Hematopoietic multipotent progenitor cell treated with erythropoietin and hydrocortisone succinate and interleukin-3 and kit ligand, for 15 days (in vitro differentiated cells): ENCODE data around the gene SEC14L2.
"Not testable (repeated sequence)": the region's sequence is repeated elsewhere in the genome, so short reads cannot be mapped to it uniquely, and the experiment has no call there.

Experiments used
- DNase-seq: peaks from one replicate; pipeline ENCODE4 v3.0.0-alpha.2; 2015; ENCODE audit warnings: low spot score

The SEC14L2 gene

DNA sequence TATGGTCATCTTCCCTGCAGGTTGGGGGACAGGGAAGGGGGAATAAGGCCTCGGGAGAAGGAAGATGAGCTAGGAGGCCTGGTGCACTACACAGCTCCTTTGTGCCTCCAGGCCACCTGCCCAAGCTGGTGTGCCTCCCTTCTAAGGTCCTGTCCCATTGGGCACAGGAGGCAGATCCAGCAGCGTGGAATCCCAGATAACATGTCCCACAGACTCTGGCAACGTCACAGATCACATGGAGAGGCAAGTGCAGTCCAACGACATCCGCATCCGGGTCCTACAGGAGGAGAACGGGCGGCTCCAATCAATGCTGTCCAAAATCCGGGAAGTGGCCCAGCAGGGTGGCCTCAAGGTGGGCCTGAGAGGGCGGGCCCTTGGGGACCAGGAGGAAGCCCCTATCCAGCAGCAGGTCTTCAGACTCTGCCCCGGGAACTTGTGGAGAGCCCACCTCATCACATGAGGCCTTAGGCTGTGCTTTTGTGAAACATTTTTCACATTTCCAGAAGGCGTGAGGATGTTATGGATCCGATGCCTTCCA, 21.4 kb upstream of the SEC14L2 start:
- DNase-seq, result no peak

DNA sequence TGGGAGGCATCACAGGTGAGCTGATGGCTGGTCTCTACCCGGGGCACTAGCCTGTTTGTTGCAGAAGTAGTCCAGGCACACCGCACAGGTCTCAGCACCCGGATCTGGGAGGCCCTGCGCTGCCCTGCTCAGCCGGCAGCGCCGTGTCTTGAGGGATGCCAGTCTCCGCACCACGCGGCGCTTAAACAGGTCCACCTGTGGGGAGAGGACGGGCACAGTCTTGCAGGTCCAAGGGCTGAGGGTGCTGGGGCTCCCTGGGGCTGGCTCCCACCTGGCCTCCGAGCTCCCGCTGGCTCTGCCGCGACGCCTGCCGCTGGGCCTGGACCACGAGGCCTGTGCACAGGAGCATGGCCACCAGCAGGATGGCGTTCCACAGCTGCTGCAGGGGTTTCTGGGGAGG, 16.8 kb upstream of the SEC14L2 start:
- no peak for DNase-seq

DNA sequence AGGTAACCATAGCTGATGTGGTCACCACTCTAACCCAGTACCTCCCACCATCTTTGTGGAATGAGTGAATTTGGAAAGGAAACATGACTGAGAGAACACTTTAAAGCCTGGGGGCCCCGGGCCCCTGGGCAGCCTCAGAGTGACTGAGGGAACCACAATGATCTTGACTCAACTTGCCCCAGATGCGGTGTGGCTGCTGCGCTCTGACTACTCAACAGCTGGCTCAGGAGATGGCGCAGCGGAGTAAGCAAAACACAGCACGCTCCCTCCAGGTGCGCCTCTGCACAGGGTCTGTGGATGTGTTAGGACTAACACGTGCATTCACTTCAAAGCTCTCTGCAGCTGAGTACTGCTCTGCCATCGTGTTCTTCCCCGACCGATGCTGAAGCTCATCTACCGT, 15.6 kb upstream of the SEC14L2 start:
- no peak for DNase-seq

DNA sequence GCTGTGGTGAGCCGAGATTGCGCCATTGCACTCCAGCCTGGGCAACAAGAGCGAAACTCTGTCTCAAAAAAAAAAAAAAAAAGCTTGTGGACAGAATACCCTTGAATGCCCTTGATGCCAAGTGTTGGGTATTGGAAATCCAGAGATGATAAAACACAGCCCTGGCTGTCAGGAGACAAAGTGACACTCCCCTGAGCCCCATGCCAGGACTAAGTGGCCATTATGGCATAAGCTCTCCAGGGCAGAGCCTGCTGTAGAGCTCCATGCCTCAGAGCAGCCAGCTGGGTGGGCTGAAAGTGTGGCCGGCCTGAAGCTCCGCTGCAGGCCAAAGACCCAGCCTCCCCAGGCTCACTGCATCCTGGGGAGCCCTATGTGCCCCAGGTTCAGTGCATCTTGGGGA, 14.5 kb upstream of the SEC14L2 start:
- no peak for DNase-seq

DNA sequence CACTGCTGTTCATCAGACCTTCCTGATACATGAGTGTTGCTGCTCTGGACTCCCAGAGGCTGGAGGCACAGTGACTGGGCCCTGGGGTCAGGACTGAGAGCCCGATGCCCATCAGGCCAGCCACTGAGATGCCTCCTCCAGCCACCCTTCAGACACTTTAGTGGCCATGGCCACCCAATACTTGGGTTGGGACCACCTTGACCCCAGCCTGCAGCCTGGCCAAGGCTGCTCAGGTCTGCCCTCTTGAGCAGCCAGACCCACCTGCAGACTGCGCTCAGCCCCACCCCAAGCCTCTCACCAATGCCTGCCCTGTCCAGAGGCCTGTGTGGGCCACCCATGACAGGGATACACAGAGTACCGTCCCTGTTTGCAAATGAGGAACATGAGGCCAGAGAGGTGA, 13.8 kb upstream of the SEC14L2 start:
- no peak for DNase-seq

DNA sequence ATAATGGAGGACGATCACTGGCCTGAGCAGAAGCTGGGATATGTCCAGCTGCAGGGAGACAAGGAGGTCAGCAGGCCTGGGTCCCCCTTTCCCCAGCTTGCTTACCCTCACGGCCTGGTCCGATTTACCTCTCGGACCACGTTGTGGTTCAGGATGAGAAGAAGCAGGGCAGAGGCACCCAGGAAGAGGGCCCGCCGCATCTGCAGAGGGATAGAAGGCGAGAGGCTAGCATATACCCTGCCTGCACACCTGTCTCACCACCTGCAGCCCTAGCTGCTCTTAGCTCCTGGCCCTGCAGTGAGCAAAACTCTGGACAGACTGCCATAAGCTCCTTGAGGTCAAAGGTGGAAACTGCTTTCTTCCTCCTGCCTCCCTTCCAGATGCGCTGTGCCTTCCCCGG, 10.9 kb upstream of the SEC14L2 start:
- DNase-seq, result no peak

DNA sequence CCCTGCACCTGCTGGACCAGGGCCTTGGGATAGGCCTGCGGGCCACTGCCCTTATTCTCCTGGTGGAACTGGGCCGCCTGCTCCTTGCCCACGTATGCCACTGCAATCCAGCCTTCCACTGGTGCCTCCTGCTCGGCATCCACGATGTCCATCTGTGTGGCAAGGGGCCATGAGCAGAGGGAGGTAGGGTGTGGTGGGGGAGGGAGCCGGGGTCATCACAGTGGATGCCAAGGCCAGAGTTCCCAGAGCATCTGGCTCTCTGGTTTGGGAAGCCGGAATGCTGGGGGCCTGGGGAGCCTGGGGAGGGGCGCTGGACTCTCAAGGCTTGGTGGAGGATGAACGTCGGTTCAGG, 10.2 kb upstream of the SEC14L2 start:
- DNase-seq, result no peak

DNA sequence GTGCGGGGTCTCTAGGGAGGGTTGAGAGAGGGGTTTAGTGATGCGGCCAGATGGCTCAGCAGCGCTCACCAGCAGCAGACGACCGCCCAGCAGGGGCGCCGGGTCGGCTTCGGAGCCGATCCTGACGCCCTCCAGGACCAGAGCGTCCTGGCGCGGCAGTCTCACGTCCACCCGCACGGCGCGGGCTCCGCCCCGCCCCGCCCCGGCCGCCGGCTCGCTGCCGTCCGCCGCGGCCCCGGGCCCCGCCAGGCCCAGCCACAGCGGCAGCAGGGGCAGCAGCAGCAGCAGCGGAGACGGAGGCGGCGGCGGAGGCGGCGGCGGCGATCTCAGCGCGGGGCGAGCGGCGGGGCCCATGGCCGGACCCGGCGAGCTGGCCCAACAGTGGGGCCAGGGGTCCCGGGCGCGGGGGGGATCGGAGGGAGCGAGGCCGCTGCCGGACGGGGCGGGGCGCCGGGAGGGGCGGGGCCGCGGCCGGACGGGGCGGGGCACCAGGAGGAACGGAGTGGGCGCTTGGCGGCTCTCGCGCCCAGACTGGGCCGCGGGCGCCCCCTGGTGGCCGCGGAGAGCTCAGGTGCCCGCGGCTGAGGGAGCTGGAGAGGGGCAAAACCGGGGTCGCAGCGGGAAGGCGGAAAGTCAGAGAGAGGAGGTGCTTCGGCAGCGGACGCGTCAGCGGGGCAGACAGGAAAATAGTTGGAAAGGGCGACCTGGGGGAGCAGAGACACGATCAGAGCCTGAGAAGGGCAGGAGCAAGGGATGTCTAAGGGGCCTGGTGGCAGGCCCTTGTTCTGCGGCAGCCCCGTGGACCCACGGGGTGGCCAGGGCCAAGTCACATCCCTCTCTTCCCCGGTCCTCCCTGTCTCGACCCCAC, 9.6 kb upstream of the SEC14L2 start, which contains the start of gene RNF215:
RNF215 (minus strand) TSS at position 452 of the 868 bp plus-strand sequence; CDS start at position 354, 98 bp downstream.
- DNase-seq, result peak; percentile 85

DNA sequence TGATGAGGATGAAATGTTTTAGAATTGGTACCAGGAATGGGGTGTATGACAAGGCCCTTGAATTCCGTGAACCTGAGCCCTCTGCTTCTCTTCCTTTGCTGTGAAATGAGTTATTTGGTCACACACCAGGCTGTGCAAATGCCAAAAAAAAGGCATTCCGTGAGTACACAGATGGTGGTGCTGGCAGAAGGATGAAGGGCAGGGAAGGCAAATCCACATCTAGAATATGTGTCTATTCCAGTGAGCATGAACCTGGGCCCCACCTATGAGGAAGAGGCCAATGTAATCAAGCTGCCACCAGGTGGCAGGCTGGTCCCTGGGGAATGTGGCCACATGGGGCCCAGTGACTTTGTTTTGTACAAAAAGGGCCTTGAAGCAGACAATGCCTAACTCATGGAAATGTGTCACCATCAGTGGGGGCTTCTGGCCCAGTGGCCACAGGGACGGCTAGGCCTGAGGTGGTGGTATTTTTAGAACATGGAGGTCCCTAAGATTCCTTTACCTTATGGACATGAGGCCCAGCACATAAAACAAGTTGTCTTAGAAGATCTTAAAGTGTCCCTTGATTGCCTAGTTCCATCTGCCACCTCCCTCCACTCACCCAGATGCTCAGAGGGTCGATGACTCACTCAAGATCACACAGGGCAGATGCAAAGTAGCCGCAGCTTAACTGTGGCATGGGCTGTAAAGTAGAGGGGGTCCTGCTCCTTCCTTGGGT, 5.7 kb upstream of the SEC14L2 start:
- DNase-seq, result peak; percentile 87

DNA sequence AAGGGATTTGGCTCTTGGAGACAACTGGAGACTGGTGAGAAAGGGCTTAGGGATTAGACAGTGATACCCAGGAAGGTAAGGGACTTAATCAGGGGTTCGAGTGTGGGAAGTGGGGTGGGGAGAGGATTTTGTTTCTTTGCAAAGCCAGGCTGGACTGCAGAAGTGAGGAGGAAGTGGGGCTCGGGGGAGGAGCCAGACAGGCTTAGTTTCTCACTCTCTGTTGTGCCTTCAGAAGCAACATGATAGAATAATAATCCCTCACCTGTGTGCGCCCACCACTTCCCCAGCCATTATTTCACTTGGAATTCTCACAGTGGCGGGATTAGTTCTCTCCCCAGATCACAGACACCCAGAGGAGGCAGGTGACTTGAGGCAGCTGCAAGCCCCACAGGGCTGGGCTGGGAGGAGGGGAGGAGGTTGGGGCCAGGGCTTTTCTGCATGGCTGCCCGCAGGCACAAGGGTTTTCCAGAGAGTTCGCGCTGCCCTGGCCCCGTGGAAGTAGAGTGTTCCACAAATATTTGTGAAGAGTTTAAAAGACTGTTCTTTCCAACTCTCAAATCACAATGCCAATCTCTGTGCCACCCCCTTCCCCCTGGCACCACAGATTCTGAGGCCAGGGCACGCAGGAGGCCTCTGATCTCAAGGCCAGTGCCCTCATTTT, 4.0 kb upstream of the SEC14L2 start:
- no peak for DNase-seq

DNA sequence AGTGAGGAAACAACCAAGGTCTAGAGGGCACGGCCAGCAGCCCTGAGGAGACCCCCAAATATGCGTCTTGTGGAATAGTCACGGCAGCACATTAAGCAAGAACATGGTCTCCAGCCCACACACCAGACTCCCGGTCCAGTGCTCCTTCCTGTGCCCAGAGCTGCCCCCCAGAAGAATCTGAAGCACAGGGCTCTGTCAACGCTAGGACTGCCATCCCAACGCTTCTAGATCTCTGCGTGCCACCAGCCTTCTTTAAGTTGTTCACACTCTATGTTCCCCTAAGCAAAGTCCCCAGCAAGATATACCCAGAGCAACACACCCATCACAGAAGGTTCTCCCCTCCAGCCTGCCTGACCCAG, 3.5 kb upstream of the SEC14L2 start:
- no peak for DNase-seq

DNA sequence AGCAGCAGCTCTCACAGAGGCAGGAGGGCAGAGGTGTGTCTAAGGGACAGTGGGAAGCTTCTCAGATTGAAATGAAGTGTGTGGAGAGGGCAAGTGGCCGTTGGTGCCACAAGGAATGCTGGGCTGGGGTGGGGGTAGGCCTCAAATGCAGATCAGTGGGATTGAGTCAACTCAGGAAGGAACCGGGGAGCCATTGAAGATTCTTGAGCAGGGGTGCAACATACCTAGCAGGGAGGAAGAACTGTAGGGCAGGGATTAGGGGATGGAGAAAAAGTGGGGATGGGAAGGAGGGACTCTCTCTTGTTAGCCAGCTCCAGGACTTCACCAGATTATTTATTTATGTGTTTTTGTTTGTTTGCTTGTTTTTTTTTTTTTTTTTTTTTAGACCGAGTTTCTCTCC, 2.9 kb upstream of the SEC14L2 start:
- DNase-seq, result no peak

DNA sequence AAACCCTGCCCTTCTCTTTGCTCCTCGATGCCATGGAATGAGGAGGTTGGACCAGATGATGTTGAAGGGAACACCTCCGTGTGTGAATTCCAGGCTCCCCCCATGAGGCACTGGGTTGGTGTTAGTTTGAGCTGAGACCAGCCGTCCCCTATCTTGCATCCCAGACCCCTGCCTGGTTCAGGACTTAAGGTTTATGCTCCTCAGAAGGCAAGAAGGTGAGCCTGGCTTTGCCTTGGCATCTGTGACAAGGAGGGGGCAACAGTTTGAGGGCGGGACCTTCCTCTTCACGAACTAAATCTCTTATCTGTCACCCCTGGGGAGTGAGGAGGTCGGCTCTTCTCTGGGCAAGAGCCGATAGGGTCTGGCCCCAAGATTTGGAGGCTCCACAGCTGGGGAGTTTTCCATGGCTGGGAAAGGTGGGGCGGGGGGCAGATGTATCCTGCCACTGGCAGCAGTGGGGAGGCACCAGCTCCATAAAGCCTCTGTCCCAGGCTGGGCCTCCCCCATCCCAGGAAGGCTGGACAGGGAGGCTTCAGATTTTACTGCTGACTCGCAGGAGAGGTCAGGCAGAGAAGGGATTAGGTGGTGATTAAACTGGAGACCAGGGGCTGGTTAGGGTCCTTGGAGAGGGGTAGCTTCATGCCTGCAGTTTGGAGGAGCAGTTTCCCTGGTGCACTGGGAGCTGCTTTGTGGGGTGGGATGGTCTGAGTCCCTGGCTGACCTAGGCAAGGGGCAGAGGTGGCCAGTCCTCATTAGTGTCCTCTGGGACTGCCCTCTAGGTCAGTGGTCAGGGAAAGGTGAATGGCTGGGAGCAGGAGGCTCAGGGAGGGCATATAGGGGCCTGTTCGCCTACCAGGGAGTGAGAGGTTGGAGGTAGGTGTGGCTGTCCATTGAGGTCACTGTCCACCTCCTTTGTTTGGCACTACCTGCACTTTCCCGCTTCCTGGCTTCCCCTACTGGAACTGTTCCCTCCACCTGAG, 1.1 kb downstream of the SEC14L2 start:
- peak; percentile 48 for DNase-seq

DNA sequence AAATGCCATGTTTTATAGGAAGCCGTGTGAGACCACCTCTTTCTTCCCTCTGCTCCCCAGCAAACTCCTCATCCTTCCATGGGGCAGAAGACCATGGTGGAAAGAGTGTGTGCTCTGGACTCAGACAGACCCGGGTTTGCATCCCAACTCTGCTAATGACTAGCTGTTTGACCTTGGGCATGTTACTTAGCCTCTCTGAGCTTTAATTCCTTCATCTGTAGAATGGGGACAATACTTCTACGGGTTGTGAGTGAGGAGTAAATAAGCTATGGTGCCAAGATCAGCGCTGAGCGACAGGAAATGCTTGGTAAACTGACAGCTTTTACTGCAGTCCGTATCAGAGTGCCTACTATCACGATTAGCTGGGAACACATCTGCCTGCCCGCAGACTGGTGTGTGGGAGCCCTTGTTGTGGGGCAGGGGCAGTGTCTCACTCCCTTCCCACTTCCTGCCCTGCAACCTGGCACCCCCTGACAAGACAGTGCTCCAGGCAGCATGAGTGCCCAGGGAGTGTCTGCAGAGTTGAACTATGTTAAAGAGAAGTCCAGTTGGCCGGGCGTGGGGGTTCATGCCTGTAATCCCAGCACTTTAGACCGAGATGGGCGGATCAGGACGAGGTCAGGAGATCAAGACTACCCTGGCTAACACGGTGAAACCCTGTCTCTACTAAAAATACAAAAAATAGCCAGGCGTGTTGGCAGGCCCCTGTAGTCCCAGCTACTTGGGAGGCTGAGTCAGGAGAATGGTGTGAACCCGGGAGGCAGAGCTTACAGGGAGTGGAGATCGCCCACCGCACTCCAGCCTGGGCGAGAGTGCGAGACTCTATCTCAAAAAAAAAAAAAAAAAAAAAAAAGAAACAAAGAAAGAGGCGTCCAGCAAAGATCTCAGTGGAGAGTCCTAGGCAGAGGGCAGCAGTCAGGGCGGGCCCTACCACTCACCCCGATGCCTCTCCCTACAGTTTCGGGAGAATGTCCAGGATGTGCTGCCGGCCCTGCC, 2.2 kb downstream of the SEC14L2 start:
- DNase-seq, result peak; percentile 43

DNA sequence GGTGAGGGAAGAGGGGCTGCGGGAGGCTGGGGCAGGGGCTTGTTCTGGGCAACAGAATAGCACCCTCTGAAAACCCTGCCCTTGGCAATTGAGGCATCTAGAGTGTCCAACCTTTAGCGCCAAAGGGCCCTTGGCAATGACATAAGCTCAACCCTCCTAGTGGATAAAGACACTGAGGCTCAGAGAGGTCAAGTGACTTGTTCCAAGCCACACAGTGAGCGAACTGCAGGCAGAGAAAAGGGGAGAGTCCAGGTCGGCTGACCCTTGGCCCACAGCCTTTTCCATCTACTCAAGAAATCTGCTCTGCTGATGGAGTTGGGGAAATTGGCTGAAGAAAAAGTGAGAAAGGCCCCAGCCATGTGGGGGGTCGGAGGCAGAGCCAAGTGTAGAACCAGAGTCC, 2.9 kb downstream of the SEC14L2 start:
- DNase-seq, result no peak

DNA sequence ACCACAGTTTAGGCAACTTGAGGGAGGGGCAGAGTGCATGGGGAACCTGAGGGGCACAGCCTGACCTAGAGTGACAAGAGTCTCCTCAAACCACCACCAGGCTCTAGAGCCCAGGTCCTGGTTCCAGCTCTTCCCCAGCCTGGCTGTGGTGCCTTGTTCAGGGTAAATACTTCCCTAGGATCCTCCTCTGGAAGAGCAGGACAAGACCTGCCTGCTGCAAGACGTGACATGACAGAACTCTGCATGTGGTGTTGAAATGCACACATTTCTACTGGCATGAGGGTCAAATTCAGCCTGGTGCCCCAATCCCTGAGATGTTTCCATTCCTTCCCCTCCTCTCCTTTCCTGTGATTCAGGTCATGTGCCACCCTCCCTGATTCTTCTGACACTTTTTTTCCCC, 3.3 kb downstream of the SEC14L2 start:
- no peak for DNase-seq

DNA sequence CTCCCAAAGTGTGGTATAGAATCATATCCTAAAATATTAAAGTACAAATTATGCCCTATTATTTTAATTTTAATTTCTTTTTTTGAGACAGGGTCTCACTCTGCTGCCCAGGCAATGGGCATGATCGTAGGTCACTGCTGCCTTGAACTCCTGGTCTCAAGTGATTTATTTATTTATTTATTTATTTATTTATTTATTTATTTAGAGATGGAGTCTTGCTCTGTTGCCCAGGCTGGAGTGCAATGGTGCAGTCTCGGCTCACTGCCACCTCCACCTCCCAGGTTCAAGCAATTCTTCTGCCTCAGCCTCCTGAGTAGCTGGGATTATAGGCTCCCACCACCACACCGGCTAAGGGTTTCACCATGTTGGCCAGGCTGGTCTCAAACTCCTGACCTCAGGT, 4.2 kb downstream of the SEC14L2 start:
- not testable (repeated sequence) for DNase-seq

DNA sequence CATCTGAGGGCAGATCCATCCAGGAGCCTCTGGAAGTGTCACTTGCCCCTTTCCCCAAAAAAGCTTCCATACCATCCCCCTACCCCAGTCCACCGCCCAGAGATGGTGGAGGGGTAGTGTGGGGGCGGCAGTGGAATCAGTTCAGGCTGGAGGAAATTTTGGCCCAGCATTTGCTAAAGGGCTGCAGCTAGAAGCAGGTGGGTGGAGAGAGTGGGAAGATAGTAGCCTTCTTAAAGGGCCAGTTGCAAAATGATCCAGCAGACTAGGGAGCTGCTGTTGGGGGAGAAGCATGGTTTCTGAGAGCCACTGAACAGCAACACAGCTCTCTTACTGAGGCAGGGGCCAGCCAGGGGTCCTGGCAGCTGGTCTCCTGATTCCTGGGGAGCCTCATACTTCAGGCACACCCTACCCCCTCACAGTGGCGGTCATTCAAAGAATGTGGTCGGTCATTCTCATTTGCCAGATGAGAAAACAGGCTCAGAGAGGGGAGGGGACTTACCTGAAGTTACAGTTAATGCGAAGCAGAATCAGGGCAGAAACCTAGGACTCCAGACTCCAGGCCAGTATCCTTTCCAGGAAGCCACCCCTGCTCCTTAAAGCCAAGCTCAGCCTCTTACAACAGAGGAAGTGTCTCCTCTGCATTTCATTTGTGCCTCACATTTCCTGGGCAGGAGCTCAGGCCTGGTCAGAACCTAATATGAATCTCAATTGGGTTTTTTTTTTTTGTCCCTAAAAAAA, 5.4 kb downstream of the SEC14L2 start:
- peak; percentile 53 for DNase-seq

DNA sequence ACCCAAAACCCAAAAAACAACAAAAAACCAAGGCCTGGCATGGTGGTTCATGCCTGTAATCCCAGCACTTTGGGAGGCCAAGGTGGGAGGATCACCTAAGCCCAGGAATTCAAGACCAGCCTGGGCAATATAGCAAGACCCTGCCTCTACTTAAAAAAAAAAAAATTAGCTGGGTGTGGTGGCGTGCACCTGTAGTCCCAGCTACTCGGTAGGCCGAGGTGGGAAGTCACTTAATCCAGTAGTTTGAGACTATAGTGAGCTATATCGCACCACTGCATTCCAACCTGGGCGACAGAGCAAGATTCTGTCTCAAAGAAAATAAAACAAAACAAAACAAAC, 5.9 kb downstream of the SEC14L2 start:
- not testable (repeated sequence) for DNase-seq

DNA sequence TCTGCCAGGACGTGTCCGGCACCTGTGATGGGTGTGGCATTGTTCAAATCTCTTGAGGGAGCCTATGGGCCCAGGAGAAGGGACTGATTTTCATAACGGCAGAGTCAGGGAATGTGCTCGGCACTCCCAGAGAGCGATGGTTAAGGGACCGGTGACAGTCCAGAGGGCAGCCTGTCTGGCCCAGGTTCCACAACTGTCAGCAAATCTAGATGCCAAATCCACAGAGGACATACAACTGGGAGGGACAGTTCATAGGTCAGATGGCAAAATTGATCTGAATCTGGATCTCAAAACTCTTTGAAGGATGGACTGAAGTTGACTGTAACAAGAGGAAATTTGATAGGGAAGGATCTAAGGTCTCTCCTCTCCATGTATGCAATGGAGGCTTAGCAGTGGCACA, 7.5 kb downstream of the SEC14L2 start:
- no peak for DNase-seq
